MM.1S (cell line): ENCODE data around the gene MYH6.
"Not testable (repeated sequence)": the region's sequence is repeated elsewhere in the genome, so short reads cannot be mapped to it uniquely, and the experiment has no call there.

Experiments
- DNase-seq: peaks from one replicate; pipeline ENCODE4 v3.0.0-alpha.2; 2015
- H2AFZ ChIP-seq: fragments of 300-600 bp; sonication (generic); 2 replicates; pipeline ENCODE4 v1.6.0; 2016; ENCODE audit warnings: antibody characterized with exemption, low read length
- H3F3A ChIP-seq: fragments of 300-600 bp; sonication (generic); 2 replicates; pipeline ENCODE4 v1.6.1; 2016; ENCODE audit warnings: mild to moderate bottlenecking, antibody characterized with exemption, low read length, moderate library complexity, mixed read lengths; ENCODE audit not compliant: insufficient read depth
- H3K27ac ChIP-seq: fragments of 300-600 bp; sonication (generic); 2 replicates; pipeline ENCODE4 v1.5.1; 2016; ENCODE audit warnings: mild to moderate bottlenecking, low read length
- H3K27me3 ChIP-seq: fragments of 300-600 bp; sonication (generic); replicated peaks from 2 replicates; pipeline ENCODE4 v1.6.0; 2016; ENCODE audit warnings: low read length; ENCODE audit not compliant: insufficient read depth
- H3K36me3 ChIP-seq: fragments of 300-600 bp; sonication (generic); replicated peaks from 2 replicates; pipeline ENCODE4 v1.6.1; 2016; ENCODE audit warnings: mild to moderate bottlenecking, low read length, mixed read lengths; ENCODE audit not compliant: insufficient read depth
- H3K4me1 ChIP-seq: fragments of 300-600 bp; sonication (generic); 2 replicates; pipeline ENCODE4 v1.6.1; 2016; ENCODE audit warnings: low read length, mixed read lengths
- H3K4me2 ChIP-seq: fragments of 300-600 bp; sonication (generic); 2 replicates; pipeline ENCODE4 v1.6.0; 2016; ENCODE audit warnings: low read depth, low read length
- H3K4me3 ChIP-seq: fragments of 300-600 bp; sonication (generic); 2 replicates; pipeline ENCODE4 v1.5.1; 2016; ENCODE audit warnings: low read length, mixed read lengths
- H3K79me2 ChIP-seq: fragments of 300-600 bp; sonication (generic); 2 replicates; pipeline ENCODE4 v1.6.1; 2016; ENCODE audit warnings: mixed run types, low read length, mixed read lengths
- H3K9ac ChIP-seq: fragments of 300-600 bp; sonication (generic); 2 replicates; pipeline ENCODE4 v1.6.1; 2016; ENCODE audit warnings: low read length, mixed read lengths
- H3K9me2 ChIP-seq: fragments of 300-600 bp; sonication (generic); replicated peaks from 2 replicates; pipeline ENCODE4 v1.6.1; 2016; ENCODE audit warnings: mild to moderate bottlenecking, low read length, mixed read lengths; ENCODE audit not compliant: insufficient read depth
- H3K9me3 ChIP-seq: fragments of 300-600 bp; sonication (generic); replicated peaks from 2 replicates; pipeline ENCODE4 v1.6.1; 2016; ENCODE audit warnings: mild to moderate bottlenecking, low read length, mixed read lengths; ENCODE audit not compliant: insufficient read depth
- H4K20me1 ChIP-seq: fragments of 300-600 bp; sonication (generic); 2 replicates; pipeline ENCODE4 v1.6.1; 2016; ENCODE audit warnings: mild to moderate bottlenecking, low read length, moderate library complexity, mixed read lengths; ENCODE audit not compliant: insufficient read depth
- EZH2 ChIP-seq: fragments of 300-600 bp; sonication (generic); optimal IDR thresholded peaks from 2 replicates; pipeline ENCODE3; 2017; ENCODE audit warnings: low read depth, mild to moderate bottlenecking, antibody characterized with exemption, low read length, mixed read lengths
- EZH2phosphoT487 ChIP-seq: fragments of 300-600 bp; sonication (generic); IDR thresholded peaks from 2 replicates; pipeline ENCODE4 v1.6.1; 2018; ENCODE audit warnings: antibody characterized with exemption, low read length
- TF ChIP-seq, protein P1 (sequence below): fragments of 300-600 bp; sonication (generic); IDR thresholded peaks from 2 replicates; pipeline ENCODE4 v1.5.1; 2016; ENCODE audit warnings: antibody characterized with exemption, low read length, mixed read lengths

MYH6 gene

DNA sequence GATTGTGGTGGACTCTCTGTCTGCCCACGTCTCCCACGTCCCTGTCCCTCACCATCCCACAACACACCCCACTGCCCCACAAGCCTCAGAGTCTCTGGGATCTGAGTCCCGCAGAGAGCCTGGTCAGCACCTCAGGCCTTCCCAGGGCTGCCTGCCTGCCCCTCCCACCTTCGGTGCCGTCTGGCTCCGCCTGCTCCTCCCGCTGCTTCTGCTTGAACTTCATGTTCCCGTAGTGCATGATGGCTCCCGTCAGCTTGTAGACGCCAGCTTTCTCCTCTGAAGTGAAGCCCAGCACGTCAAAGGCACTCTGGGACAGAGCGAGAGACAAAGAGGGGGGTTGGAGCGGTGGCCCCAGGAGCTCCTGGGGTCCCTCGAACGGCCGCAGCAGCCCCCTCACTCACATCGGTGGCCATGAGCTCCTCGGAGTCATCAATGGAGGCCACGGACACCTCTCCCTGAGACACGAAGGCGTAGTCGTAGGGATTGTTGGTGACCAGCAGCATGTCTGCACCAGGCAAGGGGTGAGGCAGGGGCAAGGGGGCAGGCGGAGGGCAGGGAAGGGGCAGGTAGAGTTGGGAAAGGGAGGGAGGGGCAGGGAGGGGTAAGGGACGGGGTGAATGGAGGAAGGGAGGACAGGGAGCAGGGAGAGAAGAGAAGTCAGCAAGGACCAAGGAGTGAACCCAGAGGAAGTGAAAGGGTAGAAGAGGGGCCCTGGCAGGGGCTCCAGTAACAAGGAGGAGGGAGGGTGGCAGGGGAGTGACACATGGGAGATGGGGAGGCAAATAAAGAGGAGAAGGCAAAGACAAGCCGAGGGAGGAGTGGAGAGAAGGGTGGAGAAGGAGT is 5.6 kb downstream of the MYH6 start:
- DNase-seq: no peak

DNA sequence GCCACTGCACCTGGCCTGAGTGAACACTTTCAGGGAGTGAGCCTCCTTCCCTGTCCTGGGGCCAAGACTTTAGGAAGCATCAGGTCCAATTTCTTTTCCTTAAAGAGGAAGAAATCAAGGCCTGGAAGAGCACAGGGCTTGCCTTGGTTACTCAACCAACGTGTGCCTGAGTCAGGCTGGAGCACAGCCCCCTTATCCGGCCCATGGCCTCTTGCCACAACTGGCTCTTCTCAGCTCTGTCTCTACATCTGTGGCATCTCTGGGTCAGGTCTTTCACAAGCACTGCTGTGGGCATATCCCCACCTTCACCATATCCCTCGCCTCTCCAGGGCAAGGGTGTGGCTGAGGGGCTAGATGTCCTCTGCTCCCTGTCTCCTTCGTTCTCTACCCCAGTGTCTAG is 6.8 kb downstream of the MYH6 start:
- H3K4me3 ChIP-seq: no peak overlapping the region
- H2AFZ ChIP-seq: no peak overlapping the region
- no peak overlapping the region for H3K27ac ChIP-seq
- no peaks in the 10 kb centered on the region for H3K79me2 ChIP-seq
- H3K36me3 ChIP-seq: no peaks in the 10 kb centered on the region
- H3K9ac ChIP-seq: no peak overlapping the region
- H3F3A ChIP-seq: no peaks in the 10 kb centered on the region
- H4K20me1 ChIP-seq: no peaks in the 10 kb centered on the region
- no peak overlapping the region for H3K4me2 ChIP-seq
- no peaks in the 10 kb centered on the region for H3K9me2 ChIP-seq
- DNase-seq: no peak
- TF ChIP-seq, protein P1, sequence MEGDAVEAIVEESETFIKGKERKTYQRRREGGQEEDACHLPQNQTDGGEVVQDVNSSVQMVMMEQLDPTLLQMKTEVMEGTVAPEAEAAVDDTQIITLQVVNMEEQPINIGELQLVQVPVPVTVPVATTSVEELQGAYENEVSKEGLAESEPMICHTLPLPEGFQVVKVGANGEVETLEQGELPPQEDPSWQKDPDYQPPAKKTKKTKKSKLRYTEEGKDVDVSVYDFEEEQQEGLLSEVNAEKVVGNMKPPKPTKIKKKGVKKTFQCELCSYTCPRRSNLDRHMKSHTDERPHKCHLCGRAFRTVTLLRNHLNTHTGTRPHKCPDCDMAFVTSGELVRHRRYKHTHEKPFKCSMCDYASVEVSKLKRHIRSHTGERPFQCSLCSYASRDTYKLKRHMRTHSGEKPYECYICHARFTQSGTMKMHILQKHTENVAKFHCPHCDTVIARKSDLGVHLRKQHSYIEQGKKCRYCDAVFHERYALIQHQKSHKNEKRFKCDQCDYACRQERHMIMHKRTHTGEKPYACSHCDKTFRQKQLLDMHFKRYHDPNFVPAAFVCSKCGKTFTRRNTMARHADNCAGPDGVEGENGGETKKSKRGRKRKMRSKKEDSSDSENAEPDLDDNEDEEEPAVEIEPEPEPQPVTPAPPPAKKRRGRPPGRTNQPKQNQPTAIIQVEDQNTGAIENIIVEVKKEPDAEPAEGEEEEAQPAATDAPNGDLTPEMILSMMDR: no peak
- H3K27me3 ChIP-seq: peaks cover 17% of the 10 kb centered on the region
- no peaks in the 10 kb centered on the region for H3K4me1 ChIP-seq
- H3K9me3 ChIP-seq: no peaks in the 10 kb centered on the region

More for the DNA sequence above, 5.6 kb downstream of the MYH6 start:
- TF ChIP-seq EZH2phosphoT487: no peak
- TF ChIP-seq, protein P1: no peak
- no peak for TF ChIP-seq EZH2
- H3K9me2 ChIP-seq: no peaks in the 10 kb centered on the region
- no peaks in the 10 kb centered on the region for H3F3A ChIP-seq
- no peaks in the 10 kb centered on the region for H3K79me2 ChIP-seq
- no peaks in the 10 kb centered on the region for H4K20me1 ChIP-seq
- H3K4me2 ChIP-seq: no peak overlapping the region
- H3K4me3 ChIP-seq: no peak overlapping the region
- no peaks in the 10 kb centered on the region for H3K9me3 ChIP-seq
- peaks cover 18% of the 10 kb centered on the region for H3K27me3 ChIP-seq
- no peak overlapping the region for H3K9ac ChIP-seq
- H2AFZ ChIP-seq: no peak overlapping the region
- H3K4me1 ChIP-seq: no peaks in the 10 kb centered on the region
- H3K36me3 ChIP-seq: no peaks in the 10 kb centered on the region
- no peak overlapping the region for H3K27ac ChIP-seq

DNA sequence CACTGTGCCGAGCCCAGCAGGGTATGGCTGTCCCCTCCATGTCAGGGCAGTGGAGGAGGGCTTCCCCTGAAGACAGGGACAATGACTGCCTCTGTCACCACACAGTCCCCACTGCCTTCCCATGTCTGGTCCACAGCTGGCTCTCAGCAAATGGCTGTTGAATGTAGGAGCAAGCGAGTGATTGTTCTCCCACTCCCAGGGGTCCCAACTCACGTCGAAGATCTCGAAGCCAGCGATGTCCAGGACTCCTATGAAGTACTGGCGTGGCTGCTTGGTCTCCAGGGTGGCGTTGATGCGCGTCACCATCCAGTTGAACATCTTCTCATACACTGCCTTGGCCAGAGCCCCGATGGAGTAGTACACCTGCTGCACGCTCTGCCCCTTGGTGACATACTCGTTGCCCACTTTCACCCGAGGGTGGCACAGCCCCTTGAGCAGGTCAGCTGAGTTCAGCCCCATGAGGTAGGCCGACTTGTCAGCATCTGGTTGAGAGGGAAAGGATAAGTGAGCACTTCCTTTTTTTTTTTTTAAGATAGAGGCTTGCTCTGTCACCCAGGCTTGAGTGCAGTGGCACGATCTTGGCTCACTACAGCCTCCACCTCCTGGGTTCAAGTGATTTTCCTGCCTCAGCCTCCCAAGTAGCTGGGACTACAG is 7.5 kb downstream of the MYH6 start:
- not testable (repeated sequence) for H3K36me3 ChIP-seq, H3K4me1 ChIP-seq, H3K9me2 ChIP-seq, H3K9me3 ChIP-seq, H3K79me2 ChIP-seq, H3K27ac ChIP-seq, H3K9ac ChIP-seq, H2AFZ ChIP-seq, H3K4me3 ChIP-seq, H4K20me1 ChIP-seq, H3K4me2 ChIP-seq, H3F3A ChIP-seq, DNase-seq
- H3K27me3 ChIP-seq: peaks cover 11% of the 10 kb centered on the region

DNA sequence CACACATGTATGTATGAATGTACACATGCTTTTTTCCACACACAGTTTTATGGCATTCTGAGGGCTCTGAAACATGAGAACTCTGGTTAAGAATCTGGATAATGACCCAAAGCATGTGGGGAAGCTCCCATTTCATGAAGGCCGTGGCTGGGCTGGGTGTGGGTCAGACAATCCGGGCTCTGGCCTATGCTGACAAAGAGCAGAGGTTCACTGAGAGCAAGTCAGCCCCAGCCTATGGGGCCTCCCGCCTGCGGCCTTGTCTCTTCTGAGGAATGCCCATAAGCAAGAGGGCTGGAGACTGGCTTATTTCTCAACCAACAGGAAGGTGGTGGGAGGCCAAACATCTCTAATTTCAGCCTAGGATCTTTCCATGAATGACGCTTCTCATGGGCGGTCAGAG is 8.5 kb downstream of the MYH6 start:
- no peak for DNase-seq
- H3K27me3 ChIP-seq: peaks cover 10% of the 10 kb centered on the region
- TF ChIP-seq EZH2phosphoT487: no peak
- TF ChIP-seq, protein P1: no peak
- TF ChIP-seq EZH2: no peak

More for the DNA sequence above, 8.5 kb downstream of the MYH6 start:
- Histone ChIP-seq H3K27ac (no peak overlapping the region), H3K9me3 (no peaks in the 10 kb centered on the region), H3K9me2 (no peaks in the 10 kb centered on the region), H3K4me3 (no peak overlapping the region), H3K36me3 (no peaks in the 10 kb centered on the region), H3K79me2 (no peaks in the 10 kb centered on the region), H4K20me1 (no peaks in the 10 kb centered on the region), H3K9ac (no peak overlapping the region), H3K4me1 (no peaks in the 10 kb centered on the region), H3F3A (no peaks in the 10 kb centered on the region), H2AFZ (no peak overlapping the region), H3K4me2 (no peak overlapping the region)
